Measurements from ENCODE around the gene PRUNE2.
"Not testable (repeated sequence)": the region's sequence is repeated elsewhere in the genome, so short reads cannot be mapped to it uniquely, and the experiment has no call there.

Gene PRUNE2

DNA sequence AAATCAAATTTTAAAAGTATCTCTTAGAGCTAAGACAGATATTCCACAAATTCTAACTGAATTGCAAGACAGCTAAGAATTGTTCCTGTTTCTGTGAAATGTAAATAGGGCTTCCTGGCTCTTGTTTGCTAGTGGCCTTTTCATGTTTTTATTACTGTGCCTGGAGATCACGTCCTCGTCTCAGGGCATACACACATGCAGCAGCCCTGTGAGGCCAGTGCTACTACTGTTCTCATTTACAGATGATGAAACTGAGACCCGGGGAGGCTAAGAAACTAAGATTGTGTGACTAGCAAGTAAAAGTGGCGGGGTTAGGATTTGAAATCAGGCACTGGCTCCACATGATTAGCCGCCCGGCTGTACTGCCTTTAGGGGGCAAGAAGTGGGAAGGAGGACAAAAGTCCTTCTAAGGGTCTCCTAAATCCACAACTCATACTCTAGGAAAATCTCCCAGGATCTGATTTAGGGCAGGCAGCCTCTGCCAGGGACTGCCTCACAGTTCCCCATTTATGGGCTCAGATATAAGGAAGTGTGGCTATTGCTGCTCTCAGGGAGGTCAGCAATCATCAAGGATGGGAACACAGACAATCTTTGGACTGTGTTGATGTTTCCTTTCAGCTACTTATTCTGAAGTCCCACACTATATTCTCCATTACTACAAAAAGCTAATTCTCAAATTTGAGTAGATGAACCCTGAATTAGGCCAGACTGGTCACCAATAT is 7.9 kb downstream of the PRUNE2 start:
- DNase-seq = no peak

DNA sequence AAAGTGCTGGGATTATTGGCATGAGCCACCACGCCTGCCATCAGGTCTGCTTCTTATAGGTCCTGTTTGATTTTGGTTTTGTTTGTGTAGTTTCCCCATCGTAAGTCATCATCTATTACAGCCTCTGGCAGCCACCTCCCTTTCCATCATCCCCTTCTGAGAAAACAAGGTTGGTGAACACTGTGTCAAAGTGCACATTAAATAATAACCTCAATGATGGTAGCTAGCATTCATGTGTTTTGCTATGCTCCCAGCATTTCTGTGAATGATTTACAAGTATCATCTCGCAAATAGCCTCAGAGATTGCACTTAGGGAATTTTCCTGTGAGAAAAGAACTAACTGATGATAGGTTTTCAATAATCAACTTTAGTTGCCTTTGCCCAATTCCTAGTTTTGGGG is 9.9 kb downstream of the PRUNE2 start:
- DNase-seq = no peak

DNA sequence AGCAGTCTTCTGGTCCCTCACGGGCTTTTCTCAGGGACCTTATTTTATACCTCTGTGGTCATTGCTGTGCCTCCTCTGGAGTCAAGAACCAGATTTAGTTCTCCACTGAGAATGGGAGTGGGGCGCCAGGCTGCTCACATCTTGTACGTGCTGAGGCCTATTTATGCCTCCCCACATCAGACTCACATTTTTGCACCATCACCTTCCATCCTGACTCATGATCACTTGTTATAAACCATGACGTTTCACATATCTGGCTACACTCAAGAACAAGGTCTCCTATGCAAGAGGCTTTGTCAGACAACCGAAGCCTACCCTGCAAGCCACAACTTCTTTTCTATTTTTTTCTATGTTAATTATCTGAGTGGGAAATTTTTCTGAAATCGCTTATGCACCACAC is 10.7 kb downstream of the PRUNE2 start:
- peak; percentile 15 for DNase-seq

DNA sequence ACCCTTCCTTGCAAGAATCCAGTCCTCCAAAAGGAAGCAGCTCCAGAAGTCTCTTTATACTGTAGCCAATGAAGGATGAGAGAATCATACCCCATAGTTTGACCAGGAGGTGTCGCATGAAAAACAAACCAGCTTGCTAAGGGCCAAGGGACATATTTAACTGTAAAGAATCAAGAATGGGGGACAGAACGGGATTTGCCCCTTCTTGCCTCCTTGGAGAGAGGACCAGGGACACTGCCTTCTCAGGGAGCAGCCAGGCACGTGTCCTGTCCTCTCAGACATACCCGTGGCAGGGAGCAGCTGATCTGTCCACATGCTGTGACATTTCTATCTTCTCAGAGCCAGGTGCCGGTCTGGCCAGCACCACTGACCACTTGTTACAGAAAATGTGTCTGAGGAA is 11.7 kb downstream of the PRUNE2 start:
- DNase-seq = no peak

DNA sequence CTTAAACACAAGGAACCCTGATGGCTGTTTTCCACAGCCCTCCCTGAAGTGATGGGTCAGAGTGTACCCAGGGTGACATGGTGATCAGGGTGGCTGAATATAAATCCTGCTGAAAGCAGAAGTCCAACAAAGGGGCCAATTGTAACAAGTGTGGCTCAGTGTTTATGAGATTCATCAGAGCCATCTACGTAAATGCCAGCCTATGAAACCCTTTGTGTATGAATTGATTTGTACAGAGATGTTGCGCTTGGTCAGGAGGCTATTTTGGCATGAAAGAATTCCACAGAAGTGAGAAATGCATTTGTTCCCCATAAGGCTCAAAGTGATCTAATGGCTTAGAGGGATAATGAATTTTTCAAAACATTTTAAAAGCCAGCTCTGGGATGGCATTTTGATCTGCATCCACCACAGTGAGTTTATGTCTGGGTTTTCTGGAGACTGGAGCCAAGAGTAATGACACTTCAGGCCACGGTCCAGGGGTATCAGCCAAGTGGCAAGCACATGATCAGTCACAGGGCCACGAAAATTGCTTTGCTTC is 12.4 kb downstream of the PRUNE2 start:
- DNase-seq = no peak

DNA sequence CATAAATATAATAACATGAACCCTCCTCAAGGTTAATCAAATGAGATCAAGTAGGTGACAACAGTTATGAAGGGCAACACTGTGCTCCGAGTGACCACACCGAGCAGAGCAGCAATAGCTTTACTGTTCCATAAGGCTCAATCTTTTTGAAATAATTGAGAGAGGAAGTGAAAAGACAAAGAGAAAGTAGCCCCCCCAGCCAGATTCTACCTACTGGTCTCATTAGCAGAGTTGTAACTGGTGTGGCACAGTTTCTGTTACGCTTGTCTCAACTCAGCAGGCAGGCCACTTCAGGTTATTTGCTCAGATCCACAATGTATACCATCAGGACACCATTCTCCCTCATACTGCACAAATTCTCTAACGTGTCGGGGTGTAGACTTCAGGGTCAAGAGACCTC is 14.0 kb downstream of the PRUNE2 start:
- DNase-seq = no peak

DNA sequence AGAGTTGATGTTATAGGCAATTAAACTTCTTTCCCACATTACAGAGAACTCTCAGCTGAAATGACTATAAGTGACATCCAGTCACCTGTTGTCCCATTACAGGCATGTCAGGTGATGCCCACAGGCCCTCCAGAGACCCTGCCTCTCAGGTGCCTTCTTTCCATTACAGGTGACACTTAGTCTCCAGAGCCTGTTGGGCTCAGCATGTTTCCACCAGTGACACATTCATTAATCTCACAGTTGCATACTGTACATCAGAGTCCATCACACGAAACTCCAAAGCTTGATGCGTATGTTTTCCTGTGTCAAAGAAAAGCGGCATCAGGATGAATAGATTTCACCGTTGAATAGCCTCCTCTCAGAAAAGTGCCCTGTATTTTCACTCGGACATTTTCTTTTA is 14.6 kb downstream of the PRUNE2 start:
- DNase-seq = no peak

DNA sequence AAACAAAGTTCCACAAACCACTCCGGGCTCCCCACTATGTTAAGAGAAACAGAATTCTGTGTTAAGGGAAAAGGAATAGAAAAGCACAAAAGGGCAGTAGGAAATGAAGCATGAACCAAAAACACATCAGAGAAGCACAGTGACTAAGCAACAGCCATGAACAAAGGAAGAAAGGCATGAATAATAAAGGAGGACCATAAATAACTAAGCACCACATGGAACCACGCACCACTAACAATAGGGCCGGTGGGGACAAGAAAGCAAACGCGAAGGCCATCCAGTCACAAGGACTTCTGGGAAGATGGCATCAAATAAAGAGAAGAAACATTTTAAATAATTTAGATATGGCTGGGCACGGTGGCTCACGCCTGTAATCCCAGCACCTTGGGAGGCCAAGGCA is 18.0 kb downstream of the PRUNE2 start:
- no peak for DNase-seq

DNA sequence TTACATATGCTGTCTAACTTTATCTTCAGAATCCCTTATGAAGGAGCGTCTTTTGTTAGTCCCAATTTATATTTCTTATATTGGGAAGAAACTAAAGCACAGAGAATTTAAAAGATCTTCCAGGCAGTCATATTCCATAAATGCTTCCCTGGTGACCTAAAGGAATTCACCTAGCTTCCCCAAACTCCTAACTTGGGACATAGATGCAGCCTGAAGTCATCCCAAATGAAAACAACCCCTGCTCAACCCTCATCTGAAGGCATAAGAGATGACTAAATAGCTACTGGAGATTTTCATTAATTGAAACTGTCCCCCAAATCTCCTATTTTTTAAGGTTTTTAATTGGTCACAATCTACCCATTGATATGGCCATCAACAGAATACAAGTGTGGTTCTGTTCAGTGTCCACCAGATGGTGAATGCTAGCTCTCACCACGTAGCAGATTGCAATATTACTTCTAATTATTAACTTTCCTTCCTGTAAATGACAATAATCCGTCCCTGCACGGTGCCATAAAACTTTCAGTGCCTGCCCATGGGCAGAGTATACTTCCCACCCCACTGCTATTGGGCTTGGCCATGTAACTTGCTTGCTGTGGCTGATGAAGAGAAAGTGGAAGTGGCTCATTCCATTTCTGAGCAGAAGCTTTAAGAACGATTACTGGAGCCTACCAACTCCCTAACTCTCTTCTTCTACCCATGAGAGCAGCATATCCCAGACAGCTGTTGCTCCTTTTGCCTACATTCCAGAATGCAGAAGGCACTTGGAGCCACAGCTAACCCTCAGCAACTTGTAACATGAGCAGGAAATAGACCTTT is 18.7 kb downstream of the PRUNE2 start:
- DNase-seq = no peak

DNA sequence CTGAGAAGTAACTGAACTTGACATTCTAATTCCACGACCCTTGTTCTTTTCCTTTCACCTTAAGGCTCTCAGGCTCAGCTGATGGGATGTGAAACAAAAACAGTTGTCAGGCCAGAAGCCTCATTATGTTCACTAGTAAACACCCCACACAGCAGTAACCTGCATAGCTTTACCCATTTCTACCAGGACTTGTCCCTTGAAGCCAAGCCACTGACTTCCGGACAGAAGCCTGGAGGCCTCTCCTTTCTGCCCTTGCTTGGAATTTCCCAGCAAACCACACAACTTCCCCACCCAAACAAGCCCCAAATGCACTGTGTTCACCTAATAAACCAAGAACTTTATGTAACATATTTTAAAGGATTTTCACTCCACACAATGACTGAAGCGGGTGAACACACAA is 19.6 kb downstream of the PRUNE2 start:
- no peak for DNase-seq

DNA sequence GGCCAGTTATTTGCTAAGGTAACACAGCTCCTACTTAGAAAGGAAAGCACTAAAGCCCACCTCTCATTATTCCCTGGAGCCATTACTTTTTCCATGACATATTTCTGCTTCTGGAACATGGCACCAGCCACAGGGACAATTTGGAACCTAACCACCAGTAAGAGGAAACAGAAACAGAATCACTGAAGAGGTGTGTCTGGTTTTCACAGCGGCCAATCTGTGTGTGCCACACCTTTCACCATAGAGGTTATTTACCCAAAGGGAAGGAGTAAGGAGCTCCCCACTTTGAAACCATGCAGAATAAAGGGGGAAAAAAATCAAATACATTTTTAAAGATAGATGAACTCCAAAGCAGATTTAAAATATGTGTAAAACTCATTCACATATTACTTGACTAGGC is 21.1 kb downstream of the PRUNE2 start:
- no peak for DNase-seq

DNA sequence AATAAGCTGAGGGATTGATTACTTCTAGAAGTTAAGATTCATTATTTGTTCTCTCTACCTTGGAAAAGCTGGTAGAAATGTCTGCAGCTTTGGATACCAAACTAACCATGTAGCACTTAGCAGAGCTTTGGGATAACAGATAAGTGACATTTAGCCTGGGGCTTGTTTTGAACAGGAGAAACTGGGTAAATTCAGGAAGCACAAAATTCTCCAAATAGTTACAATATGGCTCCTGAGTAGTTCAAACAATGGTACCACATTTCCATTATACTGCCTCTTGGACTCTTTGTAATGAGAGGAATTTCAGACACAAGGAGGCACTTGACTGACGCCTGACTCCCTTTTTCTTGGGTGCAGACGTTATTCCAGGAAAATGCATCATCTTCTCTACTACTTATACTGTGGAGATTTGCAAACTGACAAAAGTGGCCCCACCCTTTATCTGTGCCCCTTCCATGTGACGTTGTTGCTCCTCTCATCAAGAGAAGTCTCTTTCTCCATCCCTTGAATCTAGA is 22.5 kb downstream of the PRUNE2 start:
- no peak for DNase-seq

DNA sequence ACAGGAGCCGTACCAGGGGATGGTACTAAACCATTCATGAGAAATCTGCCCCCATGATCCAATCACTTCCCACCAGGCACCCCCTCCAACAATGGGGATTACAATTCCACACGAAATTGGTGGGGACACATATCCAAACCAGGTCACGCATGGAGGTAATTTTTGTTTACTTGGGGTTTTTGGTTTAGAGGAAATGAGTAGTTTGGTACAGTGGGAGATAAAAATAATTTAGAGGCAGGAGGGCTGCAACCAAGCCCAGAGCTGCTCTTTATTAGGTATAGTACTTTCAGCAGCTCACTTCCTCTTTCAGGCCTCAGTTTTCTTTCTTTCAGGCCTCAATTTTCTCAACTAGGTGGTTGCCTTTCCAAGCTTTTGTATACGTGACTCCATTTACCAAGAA is 23.2 kb downstream of the PRUNE2 start:
- DNase-seq = no peak

DNA sequence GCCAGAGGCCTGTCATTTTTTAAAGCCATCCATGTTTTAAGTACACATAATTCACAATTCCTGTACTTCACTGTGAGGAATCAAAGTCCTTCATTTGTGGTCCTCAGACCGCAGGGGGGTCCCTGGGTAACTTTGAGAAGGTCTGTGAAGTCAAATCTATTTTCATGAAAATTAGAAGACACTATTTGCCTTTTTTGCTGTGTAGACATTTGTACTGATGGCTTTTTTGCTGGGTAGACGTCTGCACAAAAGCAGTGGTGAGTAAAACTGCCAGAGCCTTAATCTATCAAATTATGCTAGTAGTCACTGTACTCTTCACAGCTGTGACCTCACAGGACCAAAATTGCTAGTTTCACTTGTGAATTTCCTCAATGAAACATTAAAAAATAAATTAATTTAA is 25.7 kb downstream of the PRUNE2 start:
- DNase-seq = no peak

DNA sequence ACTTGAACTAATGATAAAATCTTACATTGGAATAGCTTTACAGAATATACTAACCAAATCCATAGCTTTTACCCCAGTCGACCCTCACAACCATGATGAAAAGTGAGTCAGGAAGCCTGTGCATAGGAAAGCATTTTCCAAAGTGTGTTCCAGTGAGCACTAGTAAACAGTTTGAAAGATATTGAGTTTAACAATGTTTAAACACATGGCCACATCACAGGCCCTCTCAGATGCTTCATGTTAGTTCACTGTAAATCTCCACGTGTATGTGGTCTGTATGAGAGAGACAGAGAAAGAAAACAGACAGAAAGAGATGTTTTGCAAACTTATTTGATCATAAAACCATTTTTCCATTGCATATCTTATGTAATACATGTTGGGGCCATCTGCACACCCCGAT is 27.0 kb downstream of the PRUNE2 start:
- DNase-seq = no peak

DNA sequence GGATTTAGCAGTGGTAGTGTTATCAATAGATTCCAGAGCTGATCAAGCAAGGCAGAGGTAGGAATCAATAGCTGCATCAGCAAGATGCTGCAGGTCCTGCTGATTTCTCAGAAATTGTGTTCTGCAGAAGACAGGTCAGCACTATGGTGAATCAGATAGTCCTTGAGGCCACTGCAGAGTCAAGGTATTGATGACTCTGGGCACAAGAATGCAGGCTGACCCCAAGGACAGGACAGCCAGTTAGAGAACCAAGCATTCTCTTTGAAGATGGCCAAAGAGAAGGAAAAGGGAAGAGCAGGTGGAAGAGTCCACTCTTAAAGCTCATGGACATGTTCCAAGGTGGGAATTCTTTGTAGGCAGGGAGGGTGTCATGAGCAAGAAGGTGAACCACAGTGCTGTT is 28.0 kb downstream of the PRUNE2 start:
- no peak for DNase-seq

DNA sequence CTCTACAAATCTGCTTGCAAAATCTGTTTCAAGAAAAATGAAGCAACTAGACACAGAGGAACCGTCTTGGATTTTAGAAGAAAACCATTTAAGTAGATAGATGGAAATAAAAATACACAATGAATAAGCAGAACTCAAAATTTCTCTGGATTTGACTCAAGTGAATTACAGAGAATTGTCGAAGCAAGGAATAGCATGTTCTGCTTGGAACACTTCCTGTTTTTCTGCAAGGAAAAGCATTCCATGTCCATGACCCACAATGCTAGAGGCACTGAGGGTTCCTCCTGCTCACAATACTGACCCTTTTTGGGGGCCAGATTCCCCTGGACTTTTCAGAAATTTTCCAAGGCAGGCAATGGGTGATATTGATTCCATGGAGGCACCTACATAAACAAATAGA is 29.8 kb downstream of the PRUNE2 start:
- no peak for DNase-seq

DNA sequence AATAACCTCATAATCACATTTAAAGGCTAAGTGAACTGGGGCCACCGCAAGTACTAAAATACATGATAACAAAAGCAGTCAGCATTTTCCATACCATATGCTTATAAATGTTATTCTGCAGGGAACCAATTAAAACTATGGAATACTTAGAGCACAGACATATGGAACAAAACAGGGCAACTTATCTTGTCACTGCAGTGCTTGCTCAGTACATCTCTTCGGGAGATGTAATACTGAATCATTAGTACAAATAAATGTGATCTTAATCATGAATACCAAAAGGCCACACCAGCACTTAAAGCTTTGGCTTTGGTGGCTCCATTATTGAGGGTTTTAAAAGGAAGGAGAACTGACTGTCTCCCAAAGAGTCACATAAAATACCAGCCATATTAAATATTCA is 32.1 kb downstream of the PRUNE2 start:
- DNase-seq = no peak

DNA sequence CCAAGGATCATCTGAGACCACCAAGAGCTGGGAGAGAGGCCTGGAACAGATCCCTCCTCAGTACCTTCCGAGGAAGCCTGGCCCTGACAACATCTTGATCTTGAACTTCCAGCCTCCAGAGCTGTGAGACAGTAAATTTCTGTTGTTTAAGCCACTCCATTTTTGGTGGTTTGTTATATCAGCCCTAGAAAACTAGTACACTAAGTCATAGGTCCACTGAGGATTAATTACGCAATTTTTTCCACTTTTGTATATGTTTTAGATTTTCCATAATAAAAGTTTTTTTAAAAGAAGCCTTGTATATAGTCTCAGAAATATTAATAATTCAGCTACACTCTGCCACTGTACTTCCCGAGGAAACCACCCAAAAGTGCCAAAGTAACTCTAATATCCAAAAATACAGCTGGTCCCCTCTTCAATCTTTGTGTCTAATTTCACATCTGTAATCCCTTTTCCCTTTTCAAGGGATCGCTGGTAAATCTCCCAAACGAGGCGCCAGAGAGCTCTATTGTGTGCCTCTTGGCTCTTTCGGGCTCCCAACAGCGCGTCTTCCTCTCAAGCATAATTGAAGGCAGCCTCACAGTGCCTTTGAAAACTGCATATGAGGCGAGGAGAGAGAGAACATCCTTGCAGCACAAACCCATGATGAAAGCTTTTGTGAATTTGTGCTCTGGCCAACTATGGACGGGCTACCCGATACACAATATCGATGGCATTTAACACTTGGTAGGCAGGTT is 32.7 kb downstream of the PRUNE2 start:
- no peak for DNase-seq

DNA sequence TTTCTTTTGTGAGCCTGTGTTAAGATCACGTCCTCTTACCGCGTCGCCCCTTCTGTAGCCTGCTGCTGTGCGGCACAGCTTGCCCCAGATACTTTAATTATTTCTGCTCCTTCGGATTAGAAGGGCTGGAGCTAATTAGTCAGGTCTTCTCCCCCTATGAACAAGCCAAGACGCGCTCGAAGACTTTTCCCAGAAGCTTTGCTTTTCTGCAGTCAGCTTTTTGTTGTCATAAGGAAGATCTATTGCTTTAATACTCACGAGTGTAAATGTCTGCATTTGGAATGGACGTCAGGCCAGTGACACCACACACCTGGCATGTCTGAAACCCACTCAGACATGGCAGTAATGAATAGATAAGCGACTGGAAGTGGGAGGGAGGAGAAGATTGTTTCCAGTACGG is 37.0 kb downstream of the PRUNE2 start:
- no peak for DNase-seq

DNA sequence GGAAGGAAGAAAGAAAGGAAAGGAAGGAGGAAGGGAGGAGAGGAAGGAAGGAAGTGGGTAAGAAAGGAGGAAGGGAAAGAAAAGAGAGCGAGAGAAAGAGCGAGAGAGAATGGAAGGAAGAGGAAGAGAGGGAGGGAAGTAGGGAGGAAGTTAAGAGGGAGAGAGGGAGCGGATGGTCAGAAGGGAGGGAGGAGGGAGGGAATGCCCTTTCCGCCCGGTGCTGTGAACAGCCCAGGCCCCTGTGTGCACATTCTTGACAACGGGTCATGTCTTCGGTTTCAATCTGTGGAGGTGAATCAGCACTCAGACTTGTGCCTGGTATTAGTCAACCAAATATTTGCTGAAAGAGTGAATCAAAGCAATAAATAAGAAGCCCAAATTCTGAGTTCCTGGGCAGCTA is 39.2 kb downstream of the PRUNE2 start:
- no peak for DNase-seq

DNA sequence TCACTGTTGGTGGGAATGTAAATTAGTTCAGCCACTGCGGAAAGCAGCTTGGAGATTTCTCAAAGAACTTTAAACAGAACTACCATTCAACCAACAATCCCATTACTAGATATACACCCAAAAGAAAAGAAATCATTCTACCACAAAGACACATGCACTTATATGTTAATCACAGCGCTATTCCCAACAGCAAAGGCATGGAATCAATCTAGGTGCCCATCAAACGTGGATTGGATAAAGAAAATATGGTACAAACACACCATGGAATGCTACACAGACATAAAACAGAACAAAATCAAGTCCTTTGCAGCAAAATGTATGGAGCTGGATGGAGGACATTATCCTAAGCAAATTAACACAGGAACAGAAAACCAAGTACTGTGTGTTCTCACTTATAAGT is 42.1 kb downstream of the PRUNE2 start:
- DNase-seq = no peak

DNA sequence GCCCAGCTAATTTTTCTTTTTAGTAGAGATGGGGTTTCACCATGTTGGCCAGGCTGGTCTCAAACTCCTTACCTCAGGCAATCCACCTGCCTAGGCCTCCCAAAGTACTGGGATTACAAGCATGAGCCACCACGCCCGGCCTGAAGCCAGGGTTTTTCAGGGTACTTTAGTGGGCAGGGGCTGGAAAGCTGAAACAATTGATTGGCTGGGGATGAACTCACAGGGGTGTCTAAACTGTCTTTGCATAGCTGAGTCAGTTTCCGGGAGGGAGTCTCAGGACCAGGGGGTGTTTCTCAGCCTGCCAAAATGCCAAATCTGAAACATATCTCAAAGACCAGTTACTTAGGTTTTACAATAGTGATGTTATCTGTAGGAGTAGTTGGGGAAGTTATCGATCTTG is 46.1 kb downstream of the PRUNE2 start:
- no peak for DNase-seq

DNA sequence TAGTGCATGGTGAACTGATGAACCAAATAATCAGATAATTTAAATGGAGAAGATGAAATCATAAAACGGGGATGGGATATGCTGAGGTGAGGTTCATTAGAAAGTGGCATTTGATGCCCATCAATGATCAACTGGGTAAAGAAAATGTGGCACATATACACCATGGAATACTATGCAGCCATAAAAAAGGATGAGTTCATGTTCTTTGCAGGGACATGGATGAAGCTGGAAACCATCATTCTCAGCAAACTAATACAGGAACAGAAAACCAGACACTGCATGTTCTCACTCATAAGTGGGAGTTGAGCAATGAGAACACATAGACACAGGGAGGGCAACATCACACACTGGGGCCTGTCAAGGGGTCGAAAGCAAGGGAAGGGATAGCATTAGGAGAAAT is 47.7 kb downstream of the PRUNE2 start:
- DNase-seq = not testable (repeated sequence)
